Lower leg skin (tissue), 3 donors: ENCODE measurements around the gene TNN.

Source experiments
- CTCF ChIP-seq, 3 donors: fragments of 450-650 bp; IDR thresholded peaks; one replicate each; pipeline ENCODE4 v1.5.1; 2016; ENCODE audit warnings: antibody characterized with exemption in 3 of 3, mild to moderate bottlenecking in 3 of 3, moderate library complexity in 2 of 3
- POLR2A ChIP-seq, 2 donors: fragments of 450-650 bp; IDR thresholded peaks; one replicate each; pipeline ENCODE4 v1.6.1; 2016 to 2017; ENCODE audit warnings: antibody characterized with exemption in 2 of 2, mild to moderate bottlenecking in 1 of 2, moderate library complexity in 1 of 2

- no peak for TF ChIP-seq CTCF (IDR thresholded peaks at IDR 0.05)
- TF ChIP-seq POLR2A (IDR thresholded peaks at IDR 0.05): no peak
Measured at GRCh38 chr1:175133673-175134435, 66.2 kb downstream of the TNN start.
